H54 (cell line): Measurements from ENCODE around the gene FAF1.

Source experiments
- DNase-seq: peaks from one replicate; pipeline ENCODE4 v3.0.0; 2011; ENCODE audit warnings: low spot score, mixed read lengths; ENCODE audit not compliant: insufficient read length
- FAIRE-seq: peaks from 3 replicates; lab custom pipeline; 2011; peaks lifted over from hg19 to GRCh38; lab: Jason Lieb, UNC
- POLR2A ChIP-seq: IDR thresholded peaks from 2 replicates; pipeline ENCODE4 v1.6.1; 2011; ENCODE audit warnings: low read depth, mild to moderate bottlenecking, low read length

Gene FAF1

DNA sequence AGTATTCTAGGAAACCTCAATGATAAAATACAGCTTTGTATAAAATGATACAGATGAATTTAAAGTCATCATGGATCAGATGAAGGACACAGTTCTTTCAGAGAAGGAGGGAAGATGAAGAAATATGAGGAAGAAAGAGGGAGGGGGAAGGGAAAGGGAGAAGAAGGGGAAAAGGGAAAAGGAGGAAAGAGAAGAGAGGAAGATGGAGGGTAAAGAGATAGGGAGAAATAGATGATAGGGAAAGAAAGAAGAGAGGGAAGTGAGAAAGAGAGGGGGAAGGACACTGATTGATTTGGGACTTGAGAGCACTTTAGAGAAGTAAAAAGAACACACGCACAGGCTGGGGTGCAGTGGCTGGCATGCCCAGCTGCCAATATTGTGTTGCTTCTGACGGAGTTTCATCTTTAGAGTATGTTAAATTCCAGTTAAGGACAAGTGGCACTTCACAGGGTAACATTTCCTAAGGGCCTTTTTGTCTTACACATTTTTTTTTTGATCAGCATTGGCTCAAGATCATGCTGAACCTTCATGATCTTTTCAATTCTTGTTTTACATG is 300.9 kb downstream of the FAF1 start:
- DNase-seq: no peak
- FAIRE-seq: no peak
- no peak for TF ChIP-seq POLR2A

DNA sequence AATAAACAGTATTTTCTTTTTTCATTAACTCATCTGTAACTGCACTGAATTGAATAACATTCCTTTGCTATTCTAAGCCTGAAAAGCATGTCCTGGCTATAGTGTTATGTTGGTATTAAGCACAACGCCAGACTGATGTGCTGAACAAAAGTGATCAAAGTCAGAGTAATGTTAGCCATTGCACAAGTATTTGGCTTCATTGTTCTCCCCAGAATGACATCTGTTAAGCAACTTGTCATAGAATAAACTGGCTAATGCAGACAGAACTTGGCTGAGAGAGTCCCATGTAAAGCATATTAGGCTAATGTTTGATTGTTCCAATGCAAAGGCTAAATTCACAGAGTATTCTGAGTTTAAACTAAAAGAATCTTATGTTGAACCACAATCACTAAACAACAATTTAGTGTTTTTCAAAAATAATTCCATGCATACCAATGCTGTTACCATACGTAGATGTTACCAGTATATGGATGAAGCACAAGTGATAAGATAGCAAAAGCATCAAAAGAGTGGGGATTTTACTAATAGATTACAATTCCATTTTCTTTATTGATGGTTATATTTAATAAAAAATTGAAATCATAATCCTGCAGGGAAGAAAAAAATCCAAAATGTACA is 301.5 kb downstream of the FAF1 start:
- TF ChIP-seq POLR2A: no peak
- FAIRE-seq: peak; percentile 93

DNA sequence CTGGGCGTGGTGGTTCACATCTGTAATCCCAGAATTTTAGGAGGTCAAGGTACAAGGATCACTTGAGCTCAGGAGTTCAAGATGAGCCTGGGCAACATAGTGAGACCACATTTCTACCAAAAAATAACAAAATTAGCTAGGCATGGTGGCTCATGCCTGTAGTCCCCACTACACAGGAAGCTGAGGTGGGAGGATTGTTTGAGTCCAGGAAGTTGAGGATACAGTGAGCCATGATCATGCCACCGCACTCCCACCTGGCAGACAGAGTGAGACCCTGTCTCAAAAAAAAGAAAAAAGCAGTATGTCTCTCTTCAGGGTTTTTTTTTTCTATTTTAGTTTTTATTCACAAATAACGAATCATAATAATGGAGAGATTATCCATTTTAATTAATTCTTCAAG is 303.1 kb downstream of the FAF1 start:
- TF ChIP-seq POLR2A: no peak
- DNase-seq (no peak), FAIRE-seq (no peak)

More for the DNA sequence above, 301.5 kb downstream of the FAF1 start:
- DNase-seq: no peak

GRCh38 chr1:50651476-50652263 is 308.4 kb downstream of the FAF1 start:
- FAIRE-seq (no peak), DNase-seq (no peak)
- TF ChIP-seq POLR2A: no peak

- FAIRE-seq (no peak), DNase-seq (no peak)
- no peak for TF ChIP-seq POLR2A
Observed at GRCh38 chr1:50646526-50646925, 313.5 kb downstream of the FAF1 start.

- DNase-seq (no peak), FAIRE-seq (no peak)
- TF ChIP-seq POLR2A: no peak
Observed at GRCh38 chr1:50645139-50645538, 314.9 kb downstream of the FAF1 start.

DNA sequence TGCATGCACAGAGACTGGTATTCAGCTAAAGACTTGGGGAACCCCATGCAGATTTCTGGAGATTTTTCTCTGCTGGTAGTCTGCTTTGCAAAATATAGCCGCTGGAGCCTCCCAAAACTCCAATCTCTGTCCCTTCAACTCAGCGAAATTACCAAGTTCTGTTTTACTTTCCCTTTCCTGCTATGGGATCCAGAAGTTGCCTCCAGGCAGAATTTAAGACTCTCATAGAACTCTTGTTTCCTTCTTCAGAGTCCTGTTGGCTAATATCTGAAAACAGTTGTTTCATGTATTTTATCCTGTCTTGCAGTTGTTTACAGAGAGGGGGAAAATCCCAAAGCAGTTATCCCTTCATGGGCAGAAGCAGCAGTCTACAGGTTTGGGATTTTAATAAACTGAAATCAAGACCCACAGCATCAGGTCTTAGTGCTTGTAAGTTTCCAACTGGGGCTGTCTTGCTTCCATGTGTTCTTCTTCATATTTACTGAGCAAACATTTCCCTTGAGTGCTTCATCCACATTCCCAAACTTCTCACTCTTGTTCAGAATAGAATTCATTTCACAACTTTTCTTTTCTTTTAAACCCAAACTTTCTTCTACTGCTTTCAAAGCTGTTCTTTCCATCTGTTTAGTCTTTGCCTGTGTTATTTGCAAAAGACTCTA is 315.5 kb downstream of the FAF1 start:
- FAIRE-seq (no peak), DNase-seq (no peak)
- no peak for TF ChIP-seq POLR2A

GRCh38 chr1:50637460-50637859 is 322.6 kb downstream of the FAF1 start:
- no peak for DNase-seq
- no peak for TF ChIP-seq POLR2A
- FAIRE-seq: no peak

GRCh38 chr1:50634251-50634650 is 325.8 kb downstream of the FAF1 start:
- DNase-seq (no peak), FAIRE-seq (no peak)
- no peak for TF ChIP-seq POLR2A

DNA sequence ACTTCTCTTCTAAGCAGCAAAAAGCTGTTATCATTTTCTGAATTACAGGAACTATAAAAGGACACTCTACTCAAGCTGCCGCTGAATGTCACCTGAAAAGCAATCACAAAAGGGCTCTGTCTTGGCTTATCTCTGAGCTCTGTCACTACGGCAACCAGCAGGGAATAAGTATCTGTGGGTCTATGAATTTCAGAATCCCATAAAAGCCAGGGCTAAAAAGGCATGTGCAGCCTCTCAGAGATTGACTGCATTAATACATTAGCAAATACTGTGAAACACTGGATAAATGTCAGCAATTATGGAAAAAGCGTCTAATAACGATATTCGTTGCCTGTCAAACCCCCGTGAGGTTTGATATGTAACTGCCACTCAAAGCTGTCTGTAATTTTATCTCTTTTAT is 326.6 kb downstream of the FAF1 start:
- FAIRE-seq (no peak), DNase-seq (no peak)
- TF ChIP-seq POLR2A: no peak

DNA sequence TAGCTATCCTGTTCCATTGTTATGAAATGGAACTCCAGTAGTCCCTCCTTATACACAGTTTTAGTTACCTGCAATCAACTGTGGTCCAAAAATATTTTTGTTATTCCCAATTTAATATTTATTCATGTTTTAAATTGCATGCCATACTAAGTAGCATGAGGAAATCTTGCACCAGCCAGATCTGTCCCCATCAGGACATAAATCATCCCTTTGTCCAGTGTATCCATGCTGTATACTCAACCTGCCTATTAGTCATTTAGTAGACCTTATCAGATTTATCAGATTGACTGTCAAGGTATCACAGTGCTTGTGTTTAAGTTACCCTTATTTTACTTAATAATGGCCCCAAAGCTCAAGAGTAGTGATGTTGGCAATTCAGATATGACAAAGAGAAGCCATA is 328.9 kb downstream of the FAF1 start:
- FAIRE-seq (no peak), DNase-seq (no peak)
- no peak for TF ChIP-seq POLR2A

GRCh38 chr1:50622259-50622658 is 337.8 kb downstream of the FAF1 start:
- no peak for TF ChIP-seq POLR2A
- FAIRE-seq (no peak), DNase-seq (no peak)

DNA sequence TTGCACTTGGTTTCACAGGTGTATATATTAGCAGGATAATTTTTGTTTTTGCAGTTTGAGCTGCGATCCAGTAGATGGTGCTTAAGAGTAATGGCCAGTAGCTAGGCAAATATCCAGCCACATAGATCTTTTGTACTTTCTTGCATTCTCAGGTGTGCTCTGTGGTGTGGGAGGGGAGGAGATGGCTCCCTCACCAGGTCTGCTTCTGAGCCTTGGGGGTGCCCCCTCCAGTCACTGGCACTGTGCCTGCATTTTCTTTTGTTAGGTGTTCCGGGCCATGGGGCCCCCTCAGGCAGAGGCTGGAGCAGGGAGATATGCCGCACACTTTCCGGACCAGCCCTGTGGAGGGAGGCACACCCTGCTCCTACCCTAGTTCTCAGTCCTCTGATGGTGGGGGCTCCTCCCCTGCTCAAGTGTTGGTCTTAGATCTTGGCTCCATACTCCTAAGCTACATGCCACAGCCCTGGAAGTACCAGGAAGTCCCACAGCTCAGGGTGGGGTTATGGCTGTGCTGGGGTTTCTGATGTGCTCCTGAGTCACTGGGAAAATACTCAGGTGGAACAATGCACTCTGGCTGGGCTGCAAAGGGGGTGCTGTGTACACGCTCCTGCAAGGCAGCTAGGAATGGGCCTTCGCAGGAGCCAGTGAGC is 339.3 kb downstream of the FAF1 start:
- FAIRE-seq (peak; percentile 93), DNase-seq (peak; percentile 61)
- TF ChIP-seq POLR2A: no peak

- TF ChIP-seq POLR2A: no peak
- peak; percentile 55 for FAIRE-seq
- DNase-seq: no peak
Observed at GRCh38 chr1:50615036-50615750, 344.9 kb downstream of the FAF1 start.
